Colon (tissue), 2 donors: ENCODE measurements around the gene ABL1.
"Not testable (repeated sequence)": the region's sequence is repeated elsewhere in the genome, so short reads cannot be mapped to it uniquely, and the experiment has no call there.

Experiments
- FAIRE-seq: peaks from 2 replicates; lab custom pipeline; 2012; peaks lifted over from hg19 to GRCh38; lab: Jason Lieb, UNC
- donor health status: control.
- donor health status: control.

The ABL1 gene

DNA sequence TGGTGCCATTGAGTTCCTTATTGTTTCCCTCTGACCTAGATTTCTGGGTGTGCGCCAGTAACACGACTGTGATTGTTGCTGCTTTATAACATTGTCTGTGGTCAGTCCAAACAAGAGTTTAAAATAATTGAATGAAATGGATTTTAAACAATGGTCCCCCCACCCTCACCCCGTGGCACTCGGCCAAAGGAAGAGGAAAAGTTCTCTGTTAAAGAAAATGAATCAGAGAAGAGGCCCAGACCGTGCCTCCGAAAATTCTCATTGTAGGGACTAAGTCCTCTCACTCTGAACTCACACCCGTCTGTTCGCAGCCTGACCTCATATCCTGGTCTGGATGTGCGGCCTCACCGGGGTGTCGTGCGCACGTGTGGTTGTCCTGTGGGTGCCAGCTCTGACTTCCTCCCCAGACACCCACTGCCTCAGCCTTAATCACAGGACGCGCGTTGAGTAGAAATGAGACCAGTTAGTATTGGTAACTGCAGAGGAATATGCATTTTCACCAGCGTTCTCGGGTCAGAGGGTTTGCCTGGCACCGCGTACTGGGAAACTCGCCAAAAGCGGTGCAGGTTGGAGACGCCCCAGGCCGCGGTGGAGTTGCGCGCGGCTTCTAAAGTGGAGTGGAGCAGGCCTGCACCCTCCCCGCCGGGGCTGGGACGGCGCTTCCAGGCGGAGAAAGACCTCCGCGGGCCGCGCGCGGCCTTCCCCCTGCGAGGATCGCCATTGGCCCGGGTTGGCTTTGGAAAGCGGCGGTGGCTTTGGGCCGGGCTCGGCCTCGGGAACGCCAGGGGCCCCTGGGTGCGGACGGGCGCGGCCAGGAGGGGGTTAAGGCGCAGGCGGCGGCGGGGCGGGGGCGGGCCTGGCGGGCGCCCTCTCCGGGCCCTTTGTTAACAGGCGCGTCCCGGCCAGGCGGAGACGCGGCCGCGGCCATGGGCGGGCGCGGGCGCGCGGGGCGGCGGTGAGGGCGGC, at the start of gene ABL1:
Gene ABL1 (plus strand): TSS at position 884 of the 966 bp plus-strand sequence. CDS start 193 bp downstream, outside the sequence.
- FAIRE-seq, result no peak

DNA sequence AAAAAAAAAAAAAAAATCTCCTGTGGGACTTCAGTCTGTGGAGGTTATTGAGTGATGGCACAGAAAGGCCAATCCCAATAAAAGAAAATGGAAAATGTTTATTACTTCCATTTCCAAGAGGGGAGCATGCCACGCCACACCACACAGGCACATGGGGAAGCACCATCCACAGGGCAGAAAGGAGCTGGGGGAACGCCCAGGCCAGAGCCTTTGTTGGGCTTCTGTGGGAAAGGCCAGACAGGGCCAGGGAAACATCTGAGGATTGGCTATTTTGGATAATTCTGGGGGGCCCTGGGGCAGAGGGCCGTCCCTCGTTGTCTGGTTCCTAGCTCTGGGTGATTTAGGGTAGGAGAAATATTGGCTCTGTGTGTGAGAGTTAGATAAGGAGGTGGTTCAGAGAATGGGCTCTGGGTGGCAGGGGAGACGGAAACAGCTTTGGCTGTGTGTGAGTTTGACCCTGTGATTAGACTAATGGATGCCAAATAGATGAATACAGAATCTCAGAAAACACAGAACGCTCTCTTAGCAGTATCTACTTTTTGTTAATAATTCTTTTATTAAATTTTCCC, 49.0 kb upstream of the ABL1 start:
- FAIRE-seq, result no peak

DNA sequence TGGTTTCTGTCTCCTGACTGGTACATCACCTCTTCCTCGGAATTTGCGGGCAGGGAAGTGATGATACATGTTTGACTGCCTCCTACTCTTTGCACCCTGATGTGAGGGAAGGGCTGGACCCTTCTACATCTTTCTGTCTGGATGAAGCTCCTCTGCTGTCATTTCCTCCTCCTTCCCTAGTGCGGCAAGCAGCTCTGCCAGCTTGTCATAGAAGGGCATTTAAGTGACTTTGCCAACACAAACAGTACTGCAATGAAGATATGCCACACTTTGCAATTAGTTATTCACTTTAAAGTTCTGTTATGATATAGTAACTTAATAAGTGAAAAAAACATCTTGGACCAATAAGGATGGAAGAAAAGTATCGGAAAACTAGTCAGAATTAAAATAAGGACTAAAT, 48.5 kb upstream of the ABL1 start:
- FAIRE-seq, result no peak

DNA sequence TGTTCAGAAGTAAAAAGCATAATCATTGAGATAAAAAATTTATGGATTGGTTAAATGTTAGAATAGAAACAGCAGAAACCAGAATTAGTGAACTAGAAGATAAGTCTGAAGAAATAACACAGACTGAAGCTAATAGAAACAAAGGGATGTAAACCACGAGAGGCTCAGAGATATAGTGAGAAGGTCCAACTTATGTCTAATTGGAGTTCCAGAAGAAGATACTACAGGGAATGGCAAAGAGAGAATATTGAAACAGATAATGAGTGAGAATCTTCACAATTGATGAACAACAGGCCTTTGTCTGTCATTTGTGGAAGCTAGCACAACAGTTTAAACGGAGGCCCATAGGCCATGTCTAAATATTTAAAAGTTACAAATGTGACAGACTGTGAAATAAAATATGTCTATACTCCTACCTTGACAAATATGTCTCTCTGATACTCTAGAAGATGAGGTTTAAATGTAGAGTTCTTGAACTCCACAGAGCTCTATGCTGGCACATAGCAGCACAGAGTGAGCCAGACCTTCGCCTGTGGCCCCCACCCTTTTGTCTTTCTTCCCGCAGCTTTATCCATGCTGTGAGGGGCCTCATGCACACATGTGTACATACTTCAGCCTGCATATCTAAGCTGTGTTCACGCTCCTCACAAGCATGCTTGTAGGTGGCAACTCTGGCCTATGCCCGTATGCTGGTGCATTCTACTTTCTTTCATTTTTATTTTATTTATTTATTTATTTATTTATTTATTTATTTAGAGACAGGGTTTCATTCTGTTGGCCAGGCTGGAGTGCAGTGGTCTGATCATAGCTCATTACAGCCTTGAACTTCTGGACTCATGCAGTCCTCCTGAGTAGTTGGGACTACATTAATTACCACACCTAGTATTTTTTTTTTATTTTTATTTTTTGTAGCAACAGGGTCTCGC, 45.0 kb upstream of the ABL1 start:
- no peak for FAIRE-seq

DNA sequence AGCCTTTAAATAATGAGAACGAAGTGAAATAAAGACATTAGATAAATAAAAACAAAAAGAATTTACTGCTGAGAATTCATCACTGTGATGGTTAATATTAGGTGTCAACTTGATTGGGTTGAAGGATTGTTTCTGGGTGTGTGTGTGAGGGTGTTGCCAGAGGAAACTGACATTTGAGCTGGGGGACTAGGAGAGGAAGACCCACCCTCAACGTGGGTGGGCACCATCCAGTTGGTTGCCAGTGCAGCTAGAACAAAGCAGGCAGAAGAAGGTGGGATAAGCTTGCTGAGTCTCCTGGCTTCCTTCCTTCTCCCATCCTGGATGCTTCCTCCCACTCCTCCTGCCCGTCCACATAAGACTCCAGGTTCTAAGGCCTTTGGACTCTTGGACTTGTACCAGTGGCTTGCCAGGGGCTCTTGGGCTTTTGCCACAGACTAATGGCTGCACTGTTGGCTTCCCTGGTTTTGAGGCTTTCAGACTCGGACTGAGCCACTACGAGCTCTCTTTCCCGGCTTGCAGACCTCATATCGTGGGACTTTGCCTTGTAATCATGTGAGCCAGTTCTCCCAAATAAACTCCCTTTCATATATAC, 43.7 kb upstream of the ABL1 start:
- no peak for FAIRE-seq

DNA sequence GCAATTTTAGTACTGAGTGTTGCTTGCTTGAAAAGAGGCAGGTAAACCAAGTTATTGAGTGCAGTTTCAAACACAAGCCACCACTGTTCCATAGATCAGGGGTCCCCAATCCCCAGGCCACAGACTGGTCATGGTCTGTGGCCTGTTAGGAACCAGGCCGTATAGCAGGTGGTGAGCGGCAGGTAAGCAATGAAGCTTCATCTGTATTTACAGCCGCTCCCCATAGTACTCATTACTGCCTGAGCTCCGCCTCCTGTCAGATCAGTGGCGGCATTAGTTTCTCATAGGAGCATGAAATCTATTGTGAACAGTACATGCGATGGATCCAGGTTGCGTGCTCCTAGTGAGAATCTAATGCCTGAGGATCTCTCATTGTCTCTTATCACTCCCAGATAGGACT, 41.5 kb upstream of the ABL1 start:
- FAIRE-seq, result no peak

DNA sequence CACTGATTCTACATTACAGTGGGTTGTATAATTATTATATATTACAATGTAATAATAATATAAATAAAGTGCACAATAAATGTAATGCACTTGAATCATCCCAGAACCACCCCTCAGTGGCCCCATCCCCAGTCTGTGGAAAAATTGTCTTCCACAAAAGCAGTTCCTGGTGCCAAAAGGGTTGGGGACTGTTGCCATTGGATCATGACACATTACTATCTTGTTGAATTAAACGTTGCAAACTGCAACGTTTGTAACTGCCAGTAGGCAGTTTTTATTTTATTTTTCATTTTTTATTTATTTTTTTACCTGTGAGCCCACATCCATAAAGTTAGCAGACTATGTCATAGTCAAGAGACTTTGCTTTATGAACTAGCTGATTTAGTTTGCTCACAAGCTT, 41.0 kb upstream of the ABL1 start:
- not testable (repeated sequence) for FAIRE-seq

DNA sequence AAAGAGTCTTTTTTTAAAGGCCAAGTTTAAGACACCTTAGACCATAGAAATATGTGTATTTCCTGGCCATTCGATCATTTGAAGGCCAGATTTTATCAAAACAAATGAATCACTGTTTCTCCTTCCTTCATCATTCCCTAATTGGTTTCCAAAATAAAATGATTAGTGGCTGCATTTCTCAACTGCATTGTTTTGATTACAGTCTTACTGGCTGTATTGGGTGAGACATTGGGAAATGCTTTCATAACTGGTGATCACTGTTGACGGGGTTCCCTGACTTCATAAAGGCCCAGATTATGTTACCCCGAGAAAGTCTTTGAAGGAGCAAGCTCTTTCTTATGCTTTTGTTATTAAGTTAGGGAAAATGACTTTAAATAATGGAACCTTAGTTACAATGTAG, 40.6 kb upstream of the ABL1 start:
- not testable (repeated sequence) for FAIRE-seq

DNA sequence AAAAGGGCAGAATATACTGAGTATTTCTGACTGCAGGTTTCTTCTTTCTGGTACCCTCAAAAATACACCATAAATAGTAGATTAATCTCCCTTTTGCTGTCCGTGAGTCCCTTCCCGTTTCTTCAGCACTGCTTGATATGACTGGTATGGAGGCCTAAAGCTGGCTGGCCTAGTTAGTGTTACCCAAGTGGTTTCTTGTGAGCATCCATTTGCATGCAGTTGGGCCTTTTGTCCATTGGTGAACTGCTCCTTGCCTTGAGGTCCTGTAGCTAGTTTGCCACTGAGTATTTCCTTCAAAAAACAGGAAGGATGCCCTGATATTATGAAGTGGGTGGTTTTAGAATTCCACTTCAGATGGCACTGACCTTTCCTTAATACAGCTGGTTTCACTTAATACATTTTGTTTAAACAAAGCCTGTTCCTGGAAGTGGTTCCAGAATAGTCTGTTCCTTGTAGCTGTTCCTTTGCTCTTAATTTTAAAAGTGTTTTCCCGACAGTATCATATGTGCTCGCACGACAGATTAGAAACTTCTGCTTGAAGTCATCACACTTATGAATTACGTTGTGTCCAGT, 40.0 kb upstream of the ABL1 start:
- FAIRE-seq, result no peak

DNA sequence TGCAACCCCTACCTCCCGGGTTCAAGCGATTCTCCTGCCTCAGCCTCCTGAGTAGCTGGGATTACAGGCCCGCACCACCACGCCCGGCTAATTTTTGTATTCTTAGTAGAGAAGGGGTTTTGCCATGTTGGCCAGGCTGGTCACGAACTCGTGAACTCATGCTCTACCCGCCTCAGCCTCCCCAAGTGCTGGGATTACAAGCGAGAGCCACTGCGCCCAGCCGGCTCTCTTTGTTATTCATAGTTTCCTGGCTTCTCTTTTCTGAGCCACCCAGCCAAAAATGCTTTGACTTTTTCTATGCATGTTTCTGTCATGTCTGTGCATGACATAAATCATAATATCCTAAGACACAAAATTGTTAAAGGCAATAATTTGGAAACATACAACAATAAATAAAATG, 31.9 kb upstream of the ABL1 start:
- not testable (repeated sequence) for FAIRE-seq

DNA sequence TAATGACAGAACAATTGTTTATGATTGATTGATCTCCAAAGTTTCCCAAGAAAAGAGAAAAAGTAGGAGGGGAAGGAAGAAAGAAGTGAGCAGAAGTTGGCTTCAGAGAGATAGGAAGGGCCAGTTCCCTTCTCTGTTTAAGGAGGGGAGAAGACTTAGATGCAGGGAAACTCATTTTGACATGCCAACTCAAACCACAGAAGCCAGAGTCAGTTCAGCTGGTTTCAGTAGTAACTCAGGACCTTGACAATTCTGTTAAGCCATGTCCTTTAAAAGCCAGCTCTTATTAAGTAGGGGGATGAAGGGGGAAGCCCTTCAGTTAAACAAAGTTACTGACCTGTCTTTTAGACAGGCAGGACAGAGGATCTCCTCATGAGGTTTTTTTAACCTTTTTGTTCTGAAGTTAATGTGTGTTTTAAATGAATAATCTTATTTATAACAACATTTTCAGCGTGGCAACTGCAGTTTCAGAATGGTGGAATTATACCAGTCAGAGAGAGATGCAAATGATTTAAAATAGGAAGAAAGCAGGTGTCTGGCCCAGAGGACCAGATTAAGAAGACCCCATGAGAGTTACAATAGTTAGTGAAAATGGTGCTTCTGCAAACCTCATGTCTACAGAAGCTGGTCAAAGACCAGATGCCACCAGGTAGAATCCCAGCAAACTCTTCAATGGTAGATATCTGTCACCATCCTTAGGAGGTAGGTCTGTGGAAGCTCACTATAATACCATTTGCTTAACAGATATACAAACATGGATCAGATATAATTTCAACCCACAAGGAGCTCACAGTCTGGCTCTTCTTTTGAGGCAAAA, 29.3 kb upstream of the ABL1 start:
- FAIRE-seq, result no peak

DNA sequence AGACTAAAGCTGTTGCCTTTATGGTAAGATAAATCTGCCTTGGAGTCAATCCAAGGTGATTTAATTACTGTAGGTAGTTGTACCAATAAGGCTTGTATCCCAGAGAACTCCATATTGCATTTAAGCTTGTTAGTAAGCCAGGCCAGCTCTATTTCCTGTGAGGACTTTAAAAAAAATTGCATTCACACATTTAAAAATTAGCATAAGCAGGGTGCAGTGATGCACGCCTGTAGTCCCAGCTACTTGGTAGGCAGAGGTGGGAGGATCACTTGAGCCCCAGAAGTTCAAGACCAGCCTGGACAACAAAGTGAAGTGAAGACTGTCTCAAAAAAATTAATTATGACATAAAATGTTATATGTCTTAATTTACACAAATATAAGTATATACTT, 28.7 kb upstream of the ABL1 start:
- FAIRE-seq, result no peak

DNA sequence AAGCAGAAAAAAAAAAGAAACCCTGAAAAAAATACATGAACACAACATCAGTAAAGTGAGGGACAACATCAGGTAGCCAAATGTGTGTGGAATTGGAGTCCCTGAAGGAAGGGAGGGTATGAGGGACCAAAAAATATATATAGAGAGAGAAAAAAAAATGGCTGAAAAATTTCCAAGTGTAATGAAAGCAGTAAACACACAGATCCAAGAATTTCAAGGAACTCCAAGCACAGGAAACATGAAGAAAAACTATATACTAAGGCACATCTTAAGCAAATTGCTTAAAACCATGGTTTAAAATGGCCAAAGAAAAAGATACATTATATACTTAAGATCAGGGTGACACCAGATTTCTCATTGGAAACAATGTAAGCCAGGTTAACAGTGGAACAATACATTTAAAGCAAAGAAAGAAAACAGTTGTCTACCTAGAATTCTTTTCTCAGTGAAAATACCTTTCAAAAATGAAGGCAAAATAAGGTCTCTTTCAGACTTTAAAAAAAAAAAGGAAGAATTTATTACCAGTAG, 24.4 kb upstream of the ABL1 start:
- FAIRE-seq, result no peak

DNA sequence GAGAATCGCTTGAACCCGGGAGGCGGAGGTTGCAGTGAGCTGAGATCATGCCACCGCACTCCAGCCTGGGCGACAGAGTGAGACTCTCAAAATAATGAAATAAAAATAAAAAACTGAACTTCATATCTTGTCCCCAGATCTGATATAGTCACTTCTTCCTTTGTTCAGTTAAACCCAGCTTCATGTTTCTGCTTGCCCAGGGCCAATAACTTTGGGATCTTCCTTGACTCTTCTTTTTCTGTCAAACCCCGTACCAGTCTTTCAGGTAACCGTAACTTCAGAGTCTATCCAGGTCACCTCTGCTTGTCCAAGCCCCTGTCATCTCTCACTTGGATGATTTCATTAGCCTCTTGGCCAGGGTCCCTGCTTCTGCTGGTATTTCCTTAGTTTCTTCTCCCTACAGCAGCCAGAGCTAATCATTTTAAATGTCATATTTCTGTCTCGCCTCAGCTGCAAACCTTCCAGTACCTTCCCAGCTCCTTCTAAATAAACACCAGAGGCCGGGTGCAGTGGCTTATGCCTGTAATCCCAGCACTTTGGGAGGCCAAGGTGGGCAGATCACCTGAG, 19.7 kb upstream of the ABL1 start:
- no peak for FAIRE-seq

DNA sequence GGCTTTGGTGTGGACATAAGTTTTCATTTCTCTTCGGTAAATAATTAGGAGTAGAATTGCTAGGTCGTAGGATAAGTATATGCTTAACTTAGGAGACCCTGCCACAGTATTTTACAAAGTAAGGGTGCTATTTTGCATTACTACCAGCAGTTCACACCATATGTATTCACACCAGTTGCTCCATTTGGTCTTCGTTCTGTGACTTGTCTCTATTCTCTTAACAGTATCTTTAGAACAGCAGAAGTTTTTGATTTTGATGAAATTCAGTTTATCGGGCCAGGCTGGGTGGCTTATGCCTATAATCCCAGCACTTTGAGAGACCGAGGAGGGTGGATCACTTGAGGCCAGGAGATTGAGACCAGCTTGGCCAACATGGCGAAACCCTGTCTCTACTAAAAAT, 17.1 kb upstream of the ABL1 start:
- FAIRE-seq, result no peak

DNA sequence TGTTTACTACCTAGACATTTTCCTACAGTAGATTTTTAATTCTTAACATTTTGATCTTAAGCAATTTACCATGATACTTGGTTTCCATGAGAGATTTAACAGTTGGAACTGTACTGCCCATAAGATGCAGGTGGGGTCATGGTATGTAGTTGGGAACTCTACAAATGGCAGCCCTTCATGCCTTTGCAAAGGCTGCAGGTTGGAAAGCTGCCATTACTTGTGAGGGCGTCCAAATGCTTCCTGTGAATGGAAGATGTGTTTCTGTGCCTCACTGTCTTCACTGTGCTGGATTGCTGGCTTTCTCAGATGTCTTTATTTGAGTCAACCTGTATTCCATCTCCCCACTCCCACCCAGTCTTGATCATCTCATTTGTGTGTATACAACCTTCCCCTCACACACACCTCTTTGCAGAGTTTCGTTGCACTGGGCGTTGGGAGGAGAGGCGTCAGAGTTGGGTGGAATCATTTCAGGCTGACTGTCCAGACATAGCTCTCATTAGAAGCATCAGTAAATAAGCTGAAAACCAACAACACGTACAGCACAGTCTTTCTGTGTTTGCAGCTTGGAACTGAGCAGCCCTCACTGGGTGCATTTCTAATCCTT, 14.8 kb upstream of the ABL1 start:
- no peak for FAIRE-seq

DNA sequence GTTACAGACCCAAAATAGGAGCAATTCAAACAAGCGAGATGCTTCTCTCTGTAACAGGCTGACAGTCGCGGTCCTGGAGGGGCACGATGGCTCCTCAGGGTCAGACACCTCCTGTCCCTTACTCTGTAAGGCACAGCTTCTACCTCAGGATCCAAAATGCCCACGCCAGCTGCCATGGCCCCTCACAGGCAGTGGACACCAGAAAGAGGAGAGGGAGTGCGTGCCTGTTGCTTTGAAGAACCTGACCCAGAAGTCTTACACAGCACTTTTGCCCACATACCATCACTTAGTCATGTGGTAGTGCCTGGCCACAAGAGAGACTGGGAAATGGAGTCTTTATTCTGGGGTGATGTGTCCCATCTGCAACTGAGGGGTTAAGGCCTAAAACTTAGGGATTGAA, 11.6 kb upstream of the ABL1 start:
- no peak for FAIRE-seq

DNA sequence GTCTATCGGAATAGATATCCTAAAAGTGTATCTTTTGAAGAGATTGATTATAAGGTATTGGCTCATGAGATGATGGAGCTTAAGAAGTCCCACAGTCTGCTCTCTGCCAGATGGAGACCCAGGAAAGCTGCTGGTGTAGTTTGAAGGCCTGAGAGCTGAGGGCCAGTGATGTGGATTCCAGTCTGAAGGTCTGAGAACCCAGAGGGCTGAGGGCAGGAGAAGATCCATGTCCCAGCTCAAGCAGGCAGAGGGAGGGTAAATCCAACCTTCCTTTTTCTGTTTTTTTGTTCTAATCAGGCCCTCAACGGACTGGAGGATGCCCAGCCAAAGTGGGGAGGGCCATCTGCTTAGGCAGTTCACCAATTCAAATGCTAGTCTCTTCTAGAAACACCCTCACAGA, 11.0 kb upstream of the ABL1 start:
- FAIRE-seq, result no peak

DNA sequence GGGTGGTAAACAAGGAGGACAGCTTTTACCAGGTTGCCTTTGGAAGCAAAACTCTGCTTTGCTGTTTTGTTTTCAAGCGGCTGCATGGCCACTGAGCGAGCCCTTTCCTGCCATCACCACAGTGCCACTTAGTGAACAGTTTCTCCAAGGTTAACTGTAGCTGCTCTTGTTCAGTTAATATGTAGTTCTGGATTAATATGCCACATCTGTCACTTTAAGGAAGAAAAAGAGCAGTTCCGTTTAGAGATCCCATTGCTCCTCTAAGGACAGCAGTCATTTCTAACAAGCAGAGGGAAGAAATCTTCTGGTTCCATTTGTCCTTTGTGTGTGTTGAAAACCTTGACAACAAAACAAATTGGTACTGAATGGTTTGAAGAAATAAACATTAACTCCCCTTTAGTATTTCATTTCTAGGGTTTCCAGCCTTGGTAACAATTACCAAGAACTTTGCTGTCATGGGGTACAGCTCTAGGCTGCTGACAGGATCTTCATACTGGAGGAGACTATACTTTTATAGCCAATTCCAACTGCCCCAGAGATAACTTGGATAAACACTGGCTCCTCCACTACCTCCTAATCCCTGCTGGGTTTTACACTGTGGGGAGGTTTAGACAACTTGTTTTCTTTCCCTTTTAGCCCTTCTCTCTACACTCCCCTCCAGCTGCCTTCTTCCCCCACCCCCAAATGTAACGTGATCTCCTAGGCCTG, 10.3 kb upstream of the ABL1 start:
- no peak for FAIRE-seq

DNA sequence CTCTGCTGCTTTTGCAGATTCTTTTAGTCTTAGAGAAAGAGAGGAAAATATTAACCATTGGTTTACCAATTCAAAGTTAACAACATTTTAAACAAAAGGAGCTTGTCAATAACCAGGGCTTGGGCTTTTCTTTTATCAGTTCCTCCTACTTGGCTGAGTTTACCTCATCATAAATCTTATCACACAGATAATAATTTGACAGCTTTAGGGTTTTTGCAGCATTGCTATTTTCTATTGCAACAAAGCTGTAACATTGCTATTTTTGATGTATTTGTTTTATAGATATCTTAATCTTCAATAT, 9.8 kb upstream of the ABL1 start:
- no peak for FAIRE-seq
